Sigmoid colon (tissue), 4 donors: ENCODE results near the gene ZNF581.

ENCODE experiments used
- CTCF ChIP-seq, 4 experiments: fragments of 450-650 bp in 3 of 4; fragments of 200-600 bp in 1 of 4; IDR thresholded peaks; one replicate each; pipeline ENCODE4 v1.5.1; 2016 to 2019; ENCODE audit warnings: antibody characterized with exemption in 4 of 4, mild to moderate bottlenecking in 3 of 4, moderate library complexity in 2 of 4
- EP300 ChIP-seq, 4 donors: sonication (generic); formaldehyde crosslinking; IDR thresholded peaks; one replicate each; pipeline ENCODE4 v1.6.1; 2017; ENCODE audit warnings: antibody characterized with exemption in 4 of 4
- POLR2A ChIP-seq, 2 donors: fragments of 450-650 bp; IDR thresholded peaks; one replicate each; pipeline ENCODE4 v1.6.1; 2016; ENCODE audit warnings: antibody characterized with exemption in 2 of 2, mild to moderate bottlenecking in 2 of 2, moderate library complexity in 2 of 2
- POLR2AphosphoS5 ChIP-seq, 4 donors: sonication (generic); formaldehyde crosslinking; IDR thresholded peaks; one replicate each; pipeline ENCODE4 v1.6.1; 2017; ENCODE audit warnings: antibody characterized with exemption in 4 of 4

GRCh38 chr19:55626350-55626749 is 17.1 kb upstream of the ZNF581 start:
- no peak for TF ChIP-seq CTCF (IDR thresholded peaks at IDR 0.05)
- TF ChIP-seq POLR2AphosphoS5 (IDR thresholded peaks at IDR 0.05) = no peak
- no peak for TF ChIP-seq POLR2A (IDR thresholded peaks at IDR 0.05)
- TF ChIP-seq EP300 (IDR thresholded peaks at IDR 0.05) = no peak
